SU-DHL-6 (cell line): ENCODE results near the gene LRRC46.

ENCODE experiments used
- EZH2phosphoT487 ChIP-seq: fragments of 200-600 bp; sonication (generic), shearing (Covaris generic); conservative IDR thresholded peaks from 2 replicates; pipeline ENCODE4 v1.6.1; 2018; ENCODE audit warnings: mild to moderate bottlenecking, antibody characterized with exemption, low read length, moderate library complexity, mixed read lengths
- TF ChIP-seq, protein P1 (sequence below): fragments of 200-600 bp; sonication (generic); IDR thresholded peaks from one replicate; pipeline ENCODE4 v1.5.1; 2017; ENCODE audit warnings: antibody characterized with exemption, mild to moderate bottlenecking, low read length, moderate library complexity; ENCODE audit not compliant: insufficient read depth, poor library complexity, severe bottlenecking

DNA sequence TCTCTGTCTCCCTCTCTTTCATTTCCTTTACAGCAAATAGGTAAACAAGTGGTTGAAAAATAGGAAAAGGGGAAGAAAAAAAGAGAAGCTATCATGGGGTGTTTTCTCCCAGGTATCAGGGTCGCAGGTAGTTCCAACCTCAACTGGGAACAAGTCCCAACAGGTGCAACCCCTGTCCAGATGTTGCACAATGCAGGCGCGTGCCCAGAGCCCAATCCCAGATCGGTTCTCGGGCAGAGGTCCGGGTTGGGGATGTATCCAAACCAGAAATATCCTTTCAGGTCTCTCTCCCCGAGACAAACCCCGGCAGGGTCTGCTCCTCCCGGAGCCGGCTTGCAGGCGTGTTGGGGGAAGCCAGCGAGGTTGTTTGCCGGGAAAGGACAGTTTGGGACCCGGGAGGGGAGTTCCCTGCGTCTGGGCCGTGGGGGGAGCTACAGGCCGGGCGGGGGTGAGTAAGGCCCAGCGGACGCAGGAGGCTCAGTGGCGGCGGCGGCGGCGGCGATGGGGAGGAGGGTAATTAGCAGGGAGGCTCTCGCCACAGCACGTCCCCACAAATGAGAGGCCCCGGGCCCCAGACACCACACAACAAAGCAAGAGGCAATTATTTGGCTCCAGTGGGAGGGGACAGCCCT, 40.7 kb downstream of the LRRC46 start:
- TF ChIP-seq, protein P1, sequence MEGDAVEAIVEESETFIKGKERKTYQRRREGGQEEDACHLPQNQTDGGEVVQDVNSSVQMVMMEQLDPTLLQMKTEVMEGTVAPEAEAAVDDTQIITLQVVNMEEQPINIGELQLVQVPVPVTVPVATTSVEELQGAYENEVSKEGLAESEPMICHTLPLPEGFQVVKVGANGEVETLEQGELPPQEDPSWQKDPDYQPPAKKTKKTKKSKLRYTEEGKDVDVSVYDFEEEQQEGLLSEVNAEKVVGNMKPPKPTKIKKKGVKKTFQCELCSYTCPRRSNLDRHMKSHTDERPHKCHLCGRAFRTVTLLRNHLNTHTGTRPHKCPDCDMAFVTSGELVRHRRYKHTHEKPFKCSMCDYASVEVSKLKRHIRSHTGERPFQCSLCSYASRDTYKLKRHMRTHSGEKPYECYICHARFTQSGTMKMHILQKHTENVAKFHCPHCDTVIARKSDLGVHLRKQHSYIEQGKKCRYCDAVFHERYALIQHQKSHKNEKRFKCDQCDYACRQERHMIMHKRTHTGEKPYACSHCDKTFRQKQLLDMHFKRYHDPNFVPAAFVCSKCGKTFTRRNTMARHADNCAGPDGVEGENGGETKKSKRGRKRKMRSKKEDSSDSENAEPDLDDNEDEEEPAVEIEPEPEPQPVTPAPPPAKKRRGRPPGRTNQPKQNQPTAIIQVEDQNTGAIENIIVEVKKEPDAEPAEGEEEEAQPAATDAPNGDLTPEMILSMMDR, result no peak
- TF ChIP-seq EZH2phosphoT487, result no peak
